GM23248 (cell line): Measurements from ENCODE around the gene EPG5. TPM values are rescaled to one million over a fixed set of nuclear protein-coding genes. Genes with fewer than 3 reads are reported as not detected.
A peak's percentile ranks its signal among the peaks of the same experiment; 100 is the strongest.
"Not testable (repeated sequence)": the region's sequence is repeated elsewhere in the genome, so short reads cannot be mapped to it uniquely, and the experiment has no call there.

Source experiments
- DNase-seq: peaks from one replicate; pipeline ENCODE4 v3.0.0-alpha.2; 2015
- H2AFZ ChIP-seq: fragments of 200-600 bp; sonication (generic); 2 replicates; pipeline ENCODE4 v1.6.1; 2016; ENCODE audit warnings: antibody characterized with exemption
- H3F3A ChIP-seq: fragments of 200-600 bp; sonication (generic); 2 replicates; pipeline ENCODE4 v1.6.1; 2016; ENCODE audit warnings: mild to moderate bottlenecking, antibody characterized with exemption, mixed run types; ENCODE audit not compliant: insufficient read depth
- H3K27ac ChIP-seq: fragments of 200-600 bp; sonication (generic); 2 replicates; pipeline ENCODE4 v1.5.1; 2016; ENCODE audit warnings: mild to moderate bottlenecking
- H3K27me3 ChIP-seq: fragments of 200-600 bp; sonication (generic); replicated peaks from 2 replicates; pipeline ENCODE4 v1.6.1; 2016; ENCODE audit warnings: mild to moderate bottlenecking; ENCODE audit not compliant: insufficient read depth
- H3K36me3 ChIP-seq: fragments of 200-600 bp; sonication (generic); 2 replicates; pipeline ENCODE4 v1.6.1; 2016; ENCODE audit warnings: low read depth, mild to moderate bottlenecking
- H3K4me1 ChIP-seq: fragments of 200-600 bp; sonication (generic); 2 replicates; pipeline ENCODE4 v1.6.1; 2016; ENCODE audit warnings: mild to moderate bottlenecking; ENCODE audit not compliant: insufficient read depth
- H3K4me2 ChIP-seq: fragments of 200-600 bp; sonication (generic); one replicate; pipeline ENCODE4 v1.6.1; 2016; ENCODE audit warnings: mild to moderate bottlenecking; ENCODE audit not compliant: unreplicated experiment
- H3K4me3 ChIP-seq: fragments of 200-600 bp; sonication (generic); 2 replicates; pipeline ENCODE4 v1.5.1; 2016; ENCODE audit warnings: mild to moderate bottlenecking
- H3K79me2 ChIP-seq: fragments of 200-600 bp; sonication (generic); 2 replicates; pipeline ENCODE4 v1.6.1; 2016; ENCODE audit warnings: mild to moderate bottlenecking; ENCODE audit not compliant: insufficient read depth
- H3K9ac ChIP-seq: fragments of 200-600 bp; sonication (generic); 2 replicates; pipeline ENCODE4 v1.6.1; 2016; ENCODE audit warnings: mild to moderate bottlenecking
- H3K9me2 ChIP-seq: fragments of 200-600 bp; sonication (generic); 2 replicates; pipeline ENCODE4 v1.6.1; 2016; ENCODE audit warnings: mixed run types, mild to moderate bottlenecking, moderate library complexity; ENCODE audit not compliant: insufficient read depth
- H3K9me3 ChIP-seq: fragments of 200-600 bp; sonication (generic); one replicate; pipeline ENCODE4 v1.6.1; 2017; ENCODE audit warnings: low read depth
- H4K20me1 ChIP-seq: fragments of 200-600 bp; sonication (generic); 2 replicates; pipeline ENCODE4 v1.6.0; 2016; ENCODE audit not compliant: insufficient read depth
- EZH2 ChIP-seq: fragments of 200-600 bp; sonication (generic); IDR thresholded peaks from 2 replicates; pipeline ENCODE4 v1.6.1; 2018; ENCODE audit warnings: antibody characterized with exemption, mild to moderate bottlenecking; ENCODE audit not compliant: insufficient read depth, poor library complexity, severe bottlenecking
- EZH2phosphoT487 ChIP-seq: fragments of 200-600 bp; sonication (generic); IDR thresholded peaks from 2 replicates; pipeline ENCODE4 v1.6.1; 2018; ENCODE audit warnings: antibody characterized with exemption, moderate library complexity, mild to moderate bottlenecking, low read depth; ENCODE audit not compliant: insufficient read depth
- WGBS, 2 experiments: methylation state at CpG; one replicate each; pipeline ENCODE4 v1.1.6; 2015 to 2017; ENCODE audit warnings: low lambda C conversion rate in 2 of 2, low coverage in 1 of 2; ENCODE audit errors: missing lambda C conversion rate in 2 of 2; 5-methylcytosine and 5-hydroxymethylcytosine counted together
- in situ Hi-C: fragments of 300-500 bp; cut with MboI; formaldehyde crosslinking; loops from 2 replicates; pipeline ENCODE4 v1.15.0; 2020
- polyA plus RNA-seq: library from polyadenylated mRNA; unstranded; fragments of >200 nt; fragmentation: Nextera tagmentation; extraction: Ambion mirVana; gene quantifications from 2 replicates; pipeline ENCODE4 v1.2.1, GENCODE V29; 2016
- total RNA-seq: library from RNA; depleted of rRNA; stranded (reverse); fragments of >200 nt; shearing (Covaris generic); gene quantifications from 2 replicates; pipeline ENCODE4 v1.2.3, GENCODE V29; 2014

EPG5 gene
- total and polyA plus RNA-seq, 2 experiments from 2014 or later = 22.0 to 77.7 TPM

DNA sequence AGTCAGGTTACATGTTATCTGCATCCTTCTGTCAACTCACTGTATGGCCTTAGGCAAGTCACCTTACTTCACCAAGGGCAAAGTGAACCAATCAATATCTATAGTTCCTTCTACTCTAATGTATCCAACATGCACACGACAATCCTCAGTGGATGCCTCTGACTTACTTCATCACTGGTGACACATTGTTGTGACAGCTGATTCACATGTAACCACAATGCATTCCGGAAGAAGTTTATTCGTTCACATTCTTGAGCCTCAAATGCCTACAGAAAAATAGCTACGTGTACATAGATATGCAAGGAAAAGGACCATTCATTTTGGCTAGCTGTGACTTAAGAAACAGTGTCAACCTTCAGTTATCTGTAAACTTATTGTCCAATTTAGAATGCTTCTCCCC, 26.3 kb upstream of the EPG5 start:
- Histone ChIP-seq H3K9ac (peak overlapping the region; percentile 8; the same call in 1 of the 2 replicates), H3K36me3 (no peaks in the 10 kb centered on the region), H3K27me3 (no peaks in the 10 kb centered on the region), H3K27ac (peak overlapping the region; percentile 56), H2AFZ (no peak overlapping the region), H3K4me3 (0 out of 2 replicates have a peak overlapping the region, but pooled peaks have one; percentile 1), H4K20me1 (no peaks in the 10 kb centered on the region), H3K4me1 (peaks cover 27% of the 10 kb centered on the region), H3K79me2 (no peaks in the 10 kb centered on the region), H3F3A (peaks cover 15% of the 10 kb centered on the region), H3K9me2 (no peaks in the 10 kb centered on the region), H3K4me2 (peak overlapping the region; percentile 36), H3K9me3 (no peaks in the 10 kb centered on the region)
- TF ChIP-seq EZH2phosphoT487 (no peak), EZH2 (no peak)
- peak; percentile 85 for DNase-seq
- 1 to 3% methylated on average over 4 of the region's 4 CpGs for WGBS, 2 experiments
- in situ Hi-C loops = no loop called here

DNA sequence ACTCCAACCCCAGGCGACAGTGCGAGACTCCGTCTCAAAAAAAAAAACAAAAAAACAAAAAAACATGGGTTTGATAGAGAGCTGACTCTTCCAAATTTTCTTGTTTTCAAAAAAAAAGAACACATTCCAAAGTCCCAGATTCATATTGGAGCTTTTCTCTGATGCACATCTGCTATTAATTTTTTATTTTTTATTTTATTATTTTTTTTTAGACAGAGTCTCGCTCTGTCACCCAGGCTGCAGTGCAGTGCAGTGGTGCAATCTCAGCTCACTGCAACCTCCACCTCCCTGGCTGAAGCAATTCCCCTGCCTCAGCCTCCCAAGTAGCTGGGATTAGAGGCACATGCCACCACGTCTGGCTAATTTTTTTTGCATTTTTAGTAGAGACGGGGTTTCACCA, 25.4 kb upstream of the EPG5 start:
- peaks cover 15% of the 10 kb centered on the region for H3F3A ChIP-seq

DNA sequence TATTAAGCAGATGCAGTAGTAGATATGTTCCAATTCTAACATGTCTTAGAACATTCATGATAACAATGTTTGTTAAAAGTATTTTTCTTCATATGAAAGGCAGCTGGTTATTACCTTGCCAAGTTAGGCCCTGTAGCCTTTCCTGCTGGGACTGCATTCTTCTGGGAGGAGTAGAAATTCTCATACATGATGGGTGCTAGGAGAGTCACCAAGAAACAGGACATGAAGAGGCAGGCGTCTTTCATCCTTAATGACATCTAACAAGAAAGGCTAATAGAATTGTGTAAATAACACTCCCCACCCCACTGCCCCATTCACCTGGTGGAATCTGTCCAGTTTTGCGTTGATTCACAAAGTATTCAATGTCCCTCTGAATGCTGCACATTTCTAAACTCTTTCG, 24.7 kb upstream of the EPG5 start:
- Histone ChIP-seq H3K9ac (no peak overlapping the region), H4K20me1 (no peaks in the 10 kb centered on the region), H3K4me2 (no peak overlapping the region), H3K79me2 (no peaks in the 10 kb centered on the region), H3K4me3 (no peak overlapping the region), H3F3A (peaks cover 15% of the 10 kb centered on the region), H3K4me1 (peaks cover 27% of the 10 kb centered on the region), H2AFZ (no peak overlapping the region), H3K27ac (no peak overlapping the region), H3K36me3 (no peaks in the 10 kb centered on the region), H3K27me3 (no peaks in the 10 kb centered on the region), H3K9me3 (no peaks in the 10 kb centered on the region), H3K9me2 (no peaks in the 10 kb centered on the region)
- WGBS, 2 experiments = 96 to 97% methylated on average over 3 of the region's 3 CpGs
- in situ Hi-C loops = no loop called here
- TF ChIP-seq EZH2phosphoT487 = no peak
- no peak for TF ChIP-seq EZH2
- no peak for DNase-seq

More for the DNA sequence above, 25.4 kb upstream of the EPG5 start:
- H3K9me3 ChIP-seq, H3K9ac ChIP-seq, H3K4me2 ChIP-seq, H3K79me2 ChIP-seq, H3K9me2 ChIP-seq, H3K27me3 ChIP-seq, in situ Hi-C loops, H4K20me1 ChIP-seq, H3K4me3 ChIP-seq, H3K36me3 ChIP-seq, H2AFZ ChIP-seq: not testable (repeated sequence)
- peak; percentile 58 for DNase-seq
- H3K4me1 ChIP-seq = peaks cover 27% of the 10 kb centered on the region
- peak overlapping the region; percentile 56 for H3K27ac ChIP-seq
- 26 to 34% methylated on average over 6 of the region's 6 CpGs for WGBS, 2 experiments

DNA sequence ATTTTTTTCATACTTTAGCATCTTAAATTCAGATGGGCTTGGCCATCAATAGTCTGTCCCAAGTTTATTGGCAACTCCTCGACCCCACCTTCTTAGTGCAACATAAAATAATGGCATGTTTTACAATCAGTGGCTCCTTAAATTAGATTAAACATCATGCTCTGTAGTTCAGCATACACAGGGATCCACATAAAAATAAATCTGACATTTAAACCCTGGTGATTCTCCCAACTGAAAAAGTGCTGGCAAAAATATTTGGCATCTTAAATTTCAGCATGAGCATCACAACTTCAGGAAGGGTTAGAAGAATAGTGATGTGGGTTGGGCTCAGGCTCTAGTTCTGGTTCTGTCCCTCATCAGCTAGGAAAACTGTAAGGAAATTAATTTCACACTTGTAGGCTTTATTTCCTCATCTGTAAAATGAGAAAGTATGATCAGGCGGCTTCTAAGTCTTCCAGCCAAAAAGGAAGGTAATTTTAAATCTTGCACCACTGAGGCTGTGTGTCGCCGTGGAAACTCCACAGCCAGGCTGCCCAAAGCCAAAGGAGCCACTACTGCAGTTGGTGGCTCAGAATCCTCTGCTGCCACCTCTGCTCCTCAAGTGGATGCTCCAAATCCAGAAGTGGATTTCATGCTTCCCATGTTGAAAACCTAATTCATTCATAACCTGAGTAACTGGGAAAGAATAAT, 17.6 kb upstream of the EPG5 start:
- Histone ChIP-seq H3K4me2 (no peak overlapping the region), H3K4me1 (no peaks in the 10 kb centered on the region), H3K4me3 (no peak overlapping the region), H4K20me1 (no peaks in the 10 kb centered on the region), H3K9me3 (no peaks in the 10 kb centered on the region), H3K9me2 (no peaks in the 10 kb centered on the region), H3F3A (no peaks in the 10 kb centered on the region), H3K27ac (no peak overlapping the region), H3K9ac (no peak overlapping the region), H3K27me3 (no peaks in the 10 kb centered on the region), H3K36me3 (no peaks in the 10 kb centered on the region), H2AFZ (no peak overlapping the region), H3K79me2 (no peaks in the 10 kb centered on the region)
- WGBS, 2 experiments = 94 to 95% methylated on average over 4 of the region's 4 CpGs
- TF ChIP-seq EZH2 = no peak
- no peak for TF ChIP-seq EZH2phosphoT487
- no peak for DNase-seq
- in situ Hi-C loops = no loop called here

DNA sequence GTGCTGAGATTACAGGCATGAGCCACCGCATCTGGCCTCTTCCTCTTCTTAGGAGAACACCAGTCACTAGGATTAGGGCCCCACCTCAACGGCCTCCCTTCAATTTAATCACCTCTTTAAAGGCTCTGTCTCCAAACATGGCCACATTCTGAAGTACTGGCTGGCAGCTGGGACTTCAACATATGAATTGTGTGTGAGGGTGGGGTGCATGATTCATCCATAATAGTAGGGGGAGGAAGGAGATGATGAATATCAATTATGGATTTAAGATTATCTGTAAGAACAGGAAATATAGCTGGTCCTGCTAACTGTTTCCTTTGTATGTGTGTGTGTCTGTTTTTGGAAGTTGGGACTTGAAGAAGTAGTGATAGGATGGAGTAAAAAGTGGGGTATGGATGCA, 14.7 kb upstream of the EPG5 start:
- Histone ChIP-seq H3K9me2 (no peaks in the 10 kb centered on the region), H3K9me3 (no peaks in the 10 kb centered on the region), H2AFZ (no peak overlapping the region), H3K27ac (no peak overlapping the region), H4K20me1 (no peaks in the 10 kb centered on the region), H3K27me3 (no peaks in the 10 kb centered on the region), H3K36me3 (no peaks in the 10 kb centered on the region), H3K4me1 (no peaks in the 10 kb centered on the region), H3K4me3 (no peak overlapping the region), H3K4me2 (no peak overlapping the region), H3K79me2 (no peaks in the 10 kb centered on the region), H3F3A (no peaks in the 10 kb centered on the region), H3K9ac (no peak overlapping the region)
- no peak for DNase-seq
- TF ChIP-seq EZH2 = no peak
- TF ChIP-seq EZH2phosphoT487 = no peak
- in situ Hi-C loops = no loop called here
- 90 to 93% methylated on average over 2 of the region's 2 CpGs for WGBS, 2 experiments
